ENCODE results near the gene PDXP. TPM values are rescaled to one million over a fixed set of nuclear protein-coding genes. Genes with fewer than 3 reads are reported as not detected.

The PDXP gene, protein sequence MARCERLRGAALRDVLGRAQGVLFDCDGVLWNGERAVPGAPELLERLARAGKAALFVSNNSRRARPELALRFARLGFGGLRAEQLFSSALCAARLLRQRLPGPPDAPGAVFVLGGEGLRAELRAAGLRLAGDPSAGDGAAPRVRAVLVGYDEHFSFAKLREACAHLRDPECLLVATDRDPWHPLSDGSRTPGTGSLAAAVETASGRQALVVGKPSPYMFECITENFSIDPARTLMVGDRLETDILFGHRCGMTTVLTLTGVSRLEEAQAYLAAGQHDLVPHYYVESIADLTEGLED
- 6.4 and 9.1 TPM in 2 replicates for total RNA-seq

DNA sequence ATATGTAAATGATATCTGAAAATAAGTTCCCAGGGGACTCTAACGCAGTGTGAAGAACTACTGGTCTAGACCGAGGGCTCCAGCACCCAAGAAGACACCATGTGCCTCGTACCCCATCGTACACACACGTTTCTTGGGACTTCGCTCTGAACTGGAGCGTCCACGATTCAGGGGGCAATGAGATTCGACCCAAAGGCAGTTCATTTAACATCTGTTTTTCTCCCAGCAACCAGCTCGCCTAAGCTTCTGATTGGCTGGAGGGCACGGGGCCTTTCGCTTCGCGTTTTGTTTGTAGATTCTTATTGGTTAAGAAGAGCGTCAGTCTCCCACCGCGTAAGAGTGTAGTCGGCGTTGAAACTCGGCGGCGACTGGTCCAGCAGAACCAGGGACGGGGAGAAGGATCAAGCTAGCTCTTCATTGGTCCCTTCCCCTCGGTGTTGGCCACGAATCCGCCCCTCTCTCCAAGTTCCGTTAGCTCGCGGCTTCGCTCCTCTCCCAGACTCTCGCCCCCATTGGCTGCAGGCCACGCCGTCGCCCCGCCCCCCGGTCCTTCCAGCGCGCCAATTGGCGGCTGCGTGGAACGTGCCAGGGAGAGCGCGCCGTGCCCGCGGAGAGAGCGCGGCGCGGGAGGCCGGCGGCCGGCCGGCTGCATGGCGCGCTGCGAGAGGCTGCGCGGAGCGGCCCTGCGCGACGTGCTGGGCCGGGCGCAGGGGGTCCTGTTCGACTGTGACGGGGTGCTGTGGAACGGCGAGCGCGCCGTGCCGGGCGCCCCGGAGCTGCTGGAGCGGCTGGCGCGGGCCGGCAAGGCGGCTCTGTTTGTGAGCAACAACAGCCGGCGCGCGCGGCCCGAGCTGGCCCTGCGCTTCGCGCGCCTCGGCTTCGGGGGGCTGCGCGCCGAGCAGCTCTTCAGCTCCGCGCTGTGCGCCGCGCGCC lies at the start of gene PDXP:
Gene PDXP (plus strand): TSS at position 591 of the 933 bp plus-strand sequence. CDS start 60 bp downstream, at position 651.

DNA sequence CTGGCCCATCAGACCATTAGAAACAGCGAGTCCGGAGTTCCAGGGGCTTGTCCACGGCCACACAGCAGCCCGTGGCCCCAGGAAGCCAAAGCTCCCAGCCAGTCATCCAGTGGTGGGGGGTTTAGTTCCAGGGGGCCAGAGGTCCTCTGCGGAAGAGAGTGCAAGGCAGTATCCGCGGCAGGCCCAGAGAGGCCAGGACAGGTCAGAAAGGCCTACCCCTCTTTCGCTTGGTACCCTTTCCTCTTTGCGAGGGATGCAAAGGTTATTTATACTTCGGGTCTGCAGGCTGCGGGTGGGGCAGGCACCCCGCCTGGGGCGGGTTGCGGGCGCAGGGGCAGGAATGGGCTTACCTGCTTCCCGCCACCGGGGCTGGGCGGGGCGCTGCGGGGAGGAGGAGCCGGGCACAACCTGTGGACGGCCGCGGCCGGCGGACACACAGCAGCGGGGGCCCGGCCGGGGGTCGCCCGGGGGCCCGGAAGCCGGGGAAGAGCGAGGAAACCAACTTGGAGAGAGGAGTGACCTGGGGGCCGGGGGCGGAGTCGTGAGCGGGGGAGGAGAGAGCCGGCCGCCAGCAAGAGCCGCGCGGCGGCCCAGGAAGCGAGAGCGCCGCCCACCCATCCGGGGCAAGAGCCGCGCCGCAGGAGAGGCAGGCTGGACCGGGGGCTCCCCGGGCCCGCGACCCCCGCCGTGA lies 19.3 kb upstream of the PDXP start, which contains the start of gene SH3BP1:
Gene SH3BP1 (plus strand): TSS at position 600 of the 691 bp plus-strand sequence. CDS start 119 bp downstream, outside the sequence.

DNA sequence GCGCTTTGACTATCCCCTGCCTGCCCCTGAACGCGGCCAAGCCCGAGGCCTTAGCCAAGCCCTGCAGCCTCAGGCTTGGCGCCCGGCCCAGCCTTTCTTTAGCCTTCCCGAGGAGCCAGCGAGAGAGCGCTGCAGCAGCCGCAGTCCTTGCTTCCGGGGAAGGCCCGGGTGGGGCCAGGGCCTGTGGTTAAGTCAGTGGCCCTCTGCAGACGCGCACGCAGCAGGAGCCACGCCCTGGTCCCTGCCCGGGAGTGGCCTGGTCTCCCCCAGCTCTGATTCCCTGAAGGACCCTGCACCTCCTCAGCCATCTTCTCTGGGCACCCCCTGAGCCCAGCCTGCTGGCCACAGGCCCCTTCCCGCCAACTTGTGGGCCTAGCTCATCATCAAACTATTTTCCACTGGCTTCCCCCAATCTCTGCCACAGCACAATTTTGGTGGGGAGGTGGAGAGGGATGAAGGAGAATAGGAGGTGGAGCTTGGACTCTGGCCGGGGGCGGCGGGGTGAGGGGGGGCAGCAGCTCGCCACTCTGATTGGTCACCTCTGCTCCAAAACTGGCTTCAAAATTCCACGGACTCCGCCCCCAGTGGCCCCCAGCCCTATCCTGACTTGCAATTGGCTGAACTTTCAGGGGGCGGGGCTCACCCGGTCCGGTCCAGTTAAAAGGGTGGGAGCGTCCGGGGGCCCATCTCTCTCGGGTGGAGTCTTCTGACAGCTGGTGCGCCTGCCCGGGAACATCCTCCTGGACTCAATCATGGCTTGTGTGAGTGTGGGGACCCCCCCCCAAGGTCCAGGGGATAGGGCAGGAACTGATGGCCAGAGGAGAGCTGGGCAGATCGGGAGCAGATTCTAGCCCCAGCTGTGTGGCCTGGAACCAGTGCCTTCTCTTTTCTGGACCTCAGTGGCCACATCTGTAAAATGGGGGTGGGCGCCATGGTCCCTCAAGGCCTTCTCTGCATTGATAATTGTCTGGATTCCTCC lies 16.7 kb downstream of the PDXP start, which contains the start of gene LGALS1:
Gene LGALS1 (plus strand): TSS at position 686 of the 979 bp plus-strand sequence. CDS start 67 bp downstream, at position 753.

DNA sequence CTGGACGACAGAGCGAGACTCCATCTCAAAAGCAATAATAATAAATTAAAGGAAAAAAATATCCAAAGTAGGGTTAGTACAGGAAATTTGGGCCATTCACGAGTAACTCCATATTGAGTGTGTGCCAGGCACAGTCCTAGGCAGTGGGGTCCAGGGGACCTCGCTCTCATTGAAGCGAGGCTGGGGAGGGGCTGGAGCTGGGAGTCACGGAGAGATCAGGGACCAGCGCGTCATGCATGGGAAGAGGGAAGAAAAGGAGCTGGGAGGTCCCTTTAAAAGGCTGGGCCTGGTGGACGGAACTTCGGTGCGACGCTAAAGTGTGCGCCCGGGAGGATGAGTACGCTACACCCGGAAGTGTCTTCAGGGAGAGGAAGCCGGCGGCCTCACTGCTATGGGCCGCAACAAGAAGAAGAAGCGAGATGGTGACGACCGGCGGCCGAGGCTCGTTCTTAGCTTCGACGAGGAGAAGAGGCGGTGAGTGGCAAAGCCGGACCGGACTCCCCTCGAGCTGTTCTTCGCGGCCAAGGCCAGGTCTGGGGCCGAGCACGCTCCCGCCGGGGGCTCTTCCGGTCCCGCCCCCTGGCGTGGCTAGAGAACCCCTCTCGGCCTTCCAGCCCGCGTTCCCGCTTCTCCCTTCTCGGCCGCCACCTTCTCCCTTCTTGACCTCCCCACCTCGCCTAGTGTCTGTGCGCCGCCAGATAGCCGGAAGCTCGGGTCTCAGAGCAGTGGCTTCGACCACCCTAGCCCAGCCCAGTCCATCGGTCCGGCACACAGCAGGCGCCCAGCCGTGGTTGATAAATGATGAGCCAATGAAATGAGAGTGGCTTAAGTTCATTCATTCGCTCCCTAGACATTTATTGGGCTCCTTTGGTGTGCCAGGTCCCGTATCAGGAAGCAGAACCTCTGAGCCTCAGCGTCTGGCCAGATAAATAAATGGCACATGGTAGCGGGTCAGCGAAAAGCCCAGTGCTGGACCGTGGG lies 27.8 kb downstream of the PDXP start, which contains the start of gene NOL12:
Gene NOL12 (plus strand): TSS at position 342 of the 981 bp plus-strand sequence. CDS start 50 bp downstream, at position 392.

DNA sequence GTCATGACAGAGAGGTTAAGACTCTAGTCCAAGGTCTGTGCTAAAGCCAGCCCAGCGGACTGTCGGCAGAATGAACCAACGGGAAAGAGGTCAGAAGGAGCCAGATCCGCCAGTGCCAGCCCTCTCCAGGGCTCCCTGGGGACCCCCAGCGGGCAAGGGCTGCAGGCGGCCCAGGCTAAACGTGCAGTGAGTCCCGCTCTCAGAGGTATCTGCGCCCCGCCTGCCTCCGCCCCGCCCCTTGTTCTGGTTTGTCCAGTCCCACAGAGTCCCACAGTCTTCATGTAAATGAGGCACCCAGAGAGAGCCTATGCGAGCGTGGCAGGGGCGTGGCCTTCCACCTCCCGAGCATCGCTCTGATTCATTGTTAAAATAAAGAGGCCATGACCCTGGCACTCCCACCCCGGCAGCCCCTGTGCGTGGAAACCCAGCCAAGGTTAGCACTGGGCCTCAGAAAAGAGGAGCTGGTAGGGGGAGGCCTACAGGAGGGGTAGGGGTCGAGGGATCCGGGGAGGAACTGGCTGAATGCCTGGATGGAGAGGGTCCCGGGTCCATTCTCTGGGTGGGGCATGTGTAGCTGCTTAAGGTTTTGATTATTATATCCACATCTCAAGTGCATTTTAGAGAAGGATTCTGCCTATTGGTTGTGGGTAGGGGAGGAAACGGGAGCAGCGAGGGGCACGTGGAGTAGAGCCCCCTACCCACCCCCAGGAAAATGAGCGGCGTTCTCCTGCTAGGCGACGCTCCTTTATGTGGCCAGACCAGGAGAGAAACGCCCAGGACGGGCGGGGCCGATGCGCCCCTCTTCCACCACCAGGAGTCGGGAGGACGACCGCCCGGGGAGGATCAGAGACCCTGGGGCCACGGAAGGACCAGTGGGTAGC lies 38.4 kb downstream of the PDXP start, which contains the start of gene TRIOBP:
Gene TRIOBP (plus strand): TSS at position 392 of the 881 bp plus-strand sequence. CDS start 4,318 bp downstream, outside the sequence.

Other genes starting within 250 kb of the PDXP start
- under 0.01 TPM in 1 of 2 replicates, not detected in the other for gene ELFN2, start 231.2 kb upstream of the PDXP start, total RNA-seq
- 0.33 and 1.5 TPM in 2 replicates for gene MFNG, start 172.3 kb upstream of the PDXP start, total RNA-seq
- 2.0 and 4.1 TPM in 2 replicates for gene CARD10, start 139.3 kb upstream of the PDXP start, total RNA-seq
- gene CDC42EP1, start 98.2 kb upstream of the PDXP start, total RNA-seq, result 12.4 and 22.0 TPM in 2 replicates
- gene LGALS2, start 78.6 kb upstream of the PDXP start, total RNA-seq, result not detected in 2 replicates
- gene GGA1, start 49.9 kb upstream of the PDXP start, total RNA-seq, result 52.3 and 53.2 TPM in 2 replicates
- 11.5 and 11.7 TPM in 2 replicates for gene SH3BP1, start 19.1 kb upstream of the PDXP start, total RNA-seq
- gene LGALS1, start 16.9 kb downstream of the PDXP start, total RNA-seq, result 5,552 and 9,643 TPM in 2 replicates
- 16.0 and 29.7 TPM in 2 replicates for gene NOL12, start 27.6 kb downstream of the PDXP start, total RNA-seq
- 296 and 339 TPM in 2 replicates for gene TRIOBP, start 38.3 kb downstream of the PDXP start, total RNA-seq
- 27.5 and 27.6 TPM in 2 replicates for gene GCAT, start 149.2 kb downstream of the PDXP start, total RNA-seq
- gene GALR3, start 164.7 kb downstream of the PDXP start, total RNA-seq, result not detected in 2 replicates
- gene ANKRD54, start 185.6 kb downstream of the PDXP start, total RNA-seq, result 25.0 and 36.7 TPM in 2 replicates
- 313 and 409 TPM in 2 replicates for gene EIF3L, start 190.7 kb downstream of the PDXP start, total RNA-seq
- 16.7 and 27.3 TPM in 2 replicates for gene MICALL1, start 247.6 kb downstream of the PDXP start, total RNA-seq